T-cell (primary cell): ENCODE results near the gene CACNB2. TPM values are rescaled to one million over a fixed set of nuclear protein-coding genes. Genes with fewer than 3 reads are reported as not detected.

ENCODE experiments used
- ATAC-seq, 4 experiments: fragments of 200-7000 bp in 3 of 4; fragments of 150-1000 bp in 1 of 4; cut with Tn5 transposase; replicated peaks in 1 of 4; 1 replicate in 3 of 4; 2 replicates in 1 of 4; pipeline ENCODE4 v1.10.0; 2021; ENCODE audit warnings: moderate library complexity in 3 of 4, mild to moderate bottlenecking in 2 of 4, moderate number of reproducible peaks in 1 of 4
- CTCF ChIA-PET, 2 donors: fragments of 300-600 bp; sonication (Branson Sonifier 250); formaldehyde crosslinking; loops; one replicate each; lab custom pipeline; 2022; ENCODE audit warnings: antibody characterized with exemption in 2 of 2; lab: Charles Lee
- POLR2A ChIA-PET, 2 donors: fragments of 300-600 bp; sonication (Branson Sonifier 250); formaldehyde crosslinking; loops; one replicate each; lab custom pipeline; 2022; ENCODE audit warnings: antibody characterized with exemption in 2 of 2; lab: Charles Lee
- DNase-seq, 35 experiments: peaks; one replicate each; pipeline versions ENCODE4 v3.0.0 to v3.0.0-alpha.2; 2013 to 2023
- H3K27ac ChIP-seq: one replicate; pipeline ENCODE4 v1.5.1; 2013; ENCODE audit warnings: low read length
- H3K27me3 ChIP-seq, 2 experiments: replicated peaks in 1 of 2; 1 replicate in 1 of 2; 2 replicates in 1 of 2; pipeline versions ENCODE4 v1.6.1 to v1.7.0; 2013; ENCODE audit warnings: low read length in 1 of 2, mixed read lengths in 1 of 2; ENCODE audit not compliant: control insufficient read depth in 2 of 2, insufficient read depth in 2 of 2; ENCODE audit errors: extremely low read depth in 1 of 2
- H3K36me3 ChIP-seq, 2 donors: 1 replicate in 1 of 2; 2 replicates in 1 of 2; pipeline versions ENCODE4 v1.6.1 to v1.7.0; 2013; ENCODE audit warnings: low read length in 1 of 2; ENCODE audit not compliant: control insufficient read depth in 2 of 2, insufficient read depth in 1 of 2; ENCODE audit errors: extremely low read depth in 1 of 2
- H3K4me1 ChIP-seq, 2 experiments: 1 replicate in 1 of 2; 2 replicates in 1 of 2; pipeline versions ENCODE4 v1.6.1 to v1.7.0; 2013; ENCODE audit warnings: low read length in 2 of 2, mixed read lengths in 1 of 2; ENCODE audit not compliant: insufficient read depth in 2 of 2, control insufficient read depth in 1 of 2; ENCODE audit errors: extremely low read depth in 1 of 2
- H3K4me3 ChIP-seq, 2 donors: 1 replicate in 1 of 2; 2 replicates in 1 of 2; pipeline versions ENCODE4 v1.5.1 to v1.7.0; 2013; ENCODE audit warnings: mild to moderate bottlenecking in 2 of 2, low read length in 1 of 2, moderate library complexity in 1 of 2; ENCODE audit not compliant: control insufficient read depth in 1 of 2; ENCODE audit errors: extremely low read depth in 1 of 2
- H3K9me3 ChIP-seq: 2 replicates; pipeline ENCODE4 v1.7.0; 2013
- H3K27ac Mint-ChIP-seq, 2 donors: one replicate each; pipeline ENCODE4 v1.8.0; 2020 to 2021; ENCODE audit warnings: mild to moderate bottlenecking in 2 of 2, mixed read lengths in 2 of 2
- H3K27me3 Mint-ChIP-seq, 2 donors: one replicate each; pipeline ENCODE4 v1.8.0; 2021 to 2022; ENCODE audit warnings: mixed read lengths in 2 of 2
- H3K36me3 Mint-ChIP-seq: one replicate; pipeline ENCODE4 v1.8.0; 2021; ENCODE audit warnings: mixed read lengths
- H3K4me1 Mint-ChIP-seq, 3 donors: one replicate each; pipeline ENCODE4 v1.8.0; 2020 to 2022; ENCODE audit warnings: mixed read lengths in 3 of 3, mild to moderate bottlenecking in 1 of 3
- H3K4me3 Mint-ChIP-seq, 3 donors: one replicate each; pipeline ENCODE4 v1.8.0; 2020 to 2022; ENCODE audit warnings: mild to moderate bottlenecking in 3 of 3, mixed read lengths in 3 of 3, moderate library complexity in 3 of 3
- H3K9me3 Mint-ChIP-seq, 3 donors: one replicate each; pipeline ENCODE4 v1.8.0; 2020 to 2022; ENCODE audit warnings: mixed read lengths in 3 of 3
- WGBS: methylation state at CpG from one replicate; pipeline ENCODE4 v1.1.5; 2013; ENCODE audit warnings: missing lambda C conversion rate; ENCODE audit not compliant: insufficient coverage; 5-methylcytosine and 5-hydroxymethylcytosine counted together
- total RNA-seq, 35 experiments: library from RNA in 6 of 35; stranded (reverse) in 6 of 35; fragments of 120-200 nt in 1 of 35; gene quantifications; one replicate each; pipeline versions ENCODE4 v1.2.1 to v1.2.4 and lab custom pipeline; 2013 to 2026

CACNB2 gene
- total RNA-seq, 5 donors from 2014 or later (not counting 1 experiment from before 2014, with no cell fraction given) = not detected

GRCh38 chr10:18197706-18198105, 57.5 kb downstream of the CACNB2 start:
- Mint-ChIP-seq H3K4me3 (no peak overlapping the region), H3K36me3 (no peaks in the 10 kb centered on the region), H3K27me3 (peaks cover 0 to 4% of the 10 kb centered on the region in 2 donors), H3K4me1 (no peaks in the 10 kb centered on the region), H3K27ac (no peak overlapping the region), H3K9me3 (no peaks in the 10 kb centered on the region)
- Histone ChIP-seq H3K4me3 (no peak overlapping the region), H3K4me1 (no peaks in the 10 kb centered on the region), H3K27ac (no peak overlapping the region), H3K9me3 (no peaks in the 10 kb centered on the region), H3K36me3 (no peaks in the 10 kb centered on the region), H3K27me3 (no peaks in the 10 kb centered on the region)
- no peak for ATAC-seq
- no peak for DNase-seq
- ChIA-PET POLR2A (interaction anchor here in 1 of 2 donors (1.1 kb wide), 1 partner anchor 27 kb away, joined by 3 read pairs; no protein-coding TSS in a partner anchor), CTCF (no interaction called here)
- WGBS = no CpG with 5 or more reads among the region's 2 CpGs

- no peaks in the 10 kb centered on the region for H3K36me3 ChIP-seq
- ChIA-PET CTCF (interaction anchor here in 1 of 2 donors (0.6 kb wide), 1 partner anchor 12 kb away, joined by 3 read pairs; no protein-coding TSS in a partner anchor), POLR2A (no interaction called here)
- DNase-seq = no peak
- Mint-ChIP-seq H3K4me3 (no peak overlapping the region), H3K27ac (no peak overlapping the region), H3K4me1 (peaks cover 2 to 10% (median 9%) of the 10 kb centered on the region in 3 donors), H3K27me3 (peaks cover 0 to 3% of the 10 kb centered on the region in 2 donors), H3K36me3 (no peaks in the 10 kb centered on the region), H3K9me3 (no peaks in the 10 kb centered on the region)
- no peak overlapping the region for H3K4me3 ChIP-seq
- no peak for ATAC-seq
- H3K27ac ChIP-seq = no peak overlapping the region
- no peaks in the 10 kb centered on the region for H3K27me3 ChIP-seq
- no peaks in the 10 kb centered on the region for H3K9me3 ChIP-seq
- no peaks in the 10 kb centered on the region for H3K4me1 ChIP-seq
Observed at GRCh38 chr10:18201877-18202276, 61.7 kb downstream of the CACNB2 start.

DNA sequence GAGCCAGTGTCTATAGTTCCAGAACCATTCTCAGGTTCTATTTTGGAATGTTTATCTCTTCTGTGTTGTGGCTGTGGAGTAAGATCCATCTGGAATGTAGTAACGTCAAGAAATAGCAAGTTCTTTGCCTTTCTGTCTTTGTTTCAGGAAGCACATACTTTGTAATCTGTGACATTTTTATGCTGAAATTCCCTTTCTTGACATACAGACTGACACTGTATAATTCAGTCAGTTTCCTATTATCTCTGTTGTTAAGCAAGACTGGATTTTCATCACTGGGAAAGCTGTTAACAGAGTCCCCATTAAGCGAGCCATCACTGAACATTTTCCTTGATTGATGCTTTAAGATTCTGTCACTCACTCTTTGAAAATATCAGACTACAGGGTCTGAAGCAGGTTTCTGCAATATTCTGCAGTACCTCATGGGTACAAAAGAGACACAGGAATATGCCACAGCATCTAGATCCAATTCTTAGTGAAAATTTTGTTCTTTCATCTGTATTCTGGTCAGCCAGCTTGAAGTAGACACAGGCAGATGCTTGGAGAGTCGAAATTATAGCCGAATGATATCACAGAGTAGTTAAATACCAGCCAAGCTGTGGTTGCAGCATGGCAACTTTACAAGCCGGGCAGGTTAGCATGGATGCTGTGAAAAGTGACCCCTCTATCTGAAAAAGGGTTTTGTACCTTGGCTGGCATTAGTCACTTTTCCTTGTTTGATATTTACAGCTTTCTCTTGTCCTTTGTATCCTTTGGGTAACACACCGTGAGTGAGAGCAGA, 62.6 kb downstream of the CACNB2 start:
- no peaks in the 10 kb centered on the region for H3K9me3 Mint-ChIP-seq
- no peak overlapping the region for H3K27ac ChIP-seq
- H3K4me3 ChIP-seq = no peak overlapping the region
- H3K27ac Mint-ChIP-seq = no peak overlapping the region
- H3K27me3 ChIP-seq = no peaks in the 10 kb centered on the region
- peaks cover 2 to 10% (median 9%) of the 10 kb centered on the region in 3 donors for H3K4me1 Mint-ChIP-seq
- no peaks in the 10 kb centered on the region for H3K4me1 ChIP-seq
- 77% methylated on average over 3 of the region's 6 CpGs for WGBS
- no peaks in the 10 kb centered on the region for H3K27me3 Mint-ChIP-seq
- no peak for DNase-seq
- H3K36me3 Mint-ChIP-seq = no peaks in the 10 kb centered on the region
- no peaks in the 10 kb centered on the region for H3K36me3 ChIP-seq
- POLR2A ChIA-PET = no interaction called here
- CTCF ChIA-PET = no interaction called here
- no peak overlapping the region for H3K4me3 Mint-ChIP-seq
- no peak for ATAC-seq
- H3K9me3 ChIP-seq = no peaks in the 10 kb centered on the region

DNA sequence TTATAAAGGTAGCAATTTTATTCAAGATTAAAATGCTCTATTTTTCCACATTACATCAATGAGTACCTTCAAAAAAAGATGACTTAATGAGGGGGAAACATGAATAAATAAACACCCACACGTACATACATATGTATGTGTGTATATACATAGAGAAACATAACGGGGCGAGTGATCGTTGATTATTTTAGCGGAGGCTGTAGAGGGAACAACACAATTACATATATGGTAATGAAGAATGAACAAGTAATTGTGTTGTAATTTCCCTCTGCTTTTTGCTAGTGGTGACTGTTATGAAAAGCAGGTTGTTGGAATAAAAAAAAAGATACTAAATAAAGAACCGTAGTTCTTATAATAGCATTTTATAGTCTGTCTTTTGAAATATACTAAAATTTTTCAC, 63.2 kb downstream of the CACNB2 start:
- Mint-ChIP-seq H3K9me3 (no peaks in the 10 kb centered on the region), H3K4me1 (peaks cover 2 to 10% (median 9%) of the 10 kb centered on the region in 3 donors), H3K36me3 (no peaks in the 10 kb centered on the region), H3K4me3 (no peak overlapping the region), H3K27ac (no peak overlapping the region), H3K27me3 (no peaks in the 10 kb centered on the region)
- WGBS = no CpG with 5 or more reads among the region's 6 CpGs
- Histone ChIP-seq H3K9me3 (no peaks in the 10 kb centered on the region), H3K27me3 (no peaks in the 10 kb centered on the region), H3K4me1 (no peaks in the 10 kb centered on the region), H3K36me3 (no peaks in the 10 kb centered on the region), H3K27ac (no peak overlapping the region), H3K4me3 (no peak overlapping the region)
- CTCF ChIA-PET = interaction anchor here in 1 of 2 donors (0.7 kb wide), 2 partner anchors 13 to 133 kb away, joined by 3 to 5 read pairs; no protein-coding TSS in a partner anchor
- no peak for DNase-seq
- POLR2A ChIA-PET = no interaction called here
- no peak for ATAC-seq

DNA sequence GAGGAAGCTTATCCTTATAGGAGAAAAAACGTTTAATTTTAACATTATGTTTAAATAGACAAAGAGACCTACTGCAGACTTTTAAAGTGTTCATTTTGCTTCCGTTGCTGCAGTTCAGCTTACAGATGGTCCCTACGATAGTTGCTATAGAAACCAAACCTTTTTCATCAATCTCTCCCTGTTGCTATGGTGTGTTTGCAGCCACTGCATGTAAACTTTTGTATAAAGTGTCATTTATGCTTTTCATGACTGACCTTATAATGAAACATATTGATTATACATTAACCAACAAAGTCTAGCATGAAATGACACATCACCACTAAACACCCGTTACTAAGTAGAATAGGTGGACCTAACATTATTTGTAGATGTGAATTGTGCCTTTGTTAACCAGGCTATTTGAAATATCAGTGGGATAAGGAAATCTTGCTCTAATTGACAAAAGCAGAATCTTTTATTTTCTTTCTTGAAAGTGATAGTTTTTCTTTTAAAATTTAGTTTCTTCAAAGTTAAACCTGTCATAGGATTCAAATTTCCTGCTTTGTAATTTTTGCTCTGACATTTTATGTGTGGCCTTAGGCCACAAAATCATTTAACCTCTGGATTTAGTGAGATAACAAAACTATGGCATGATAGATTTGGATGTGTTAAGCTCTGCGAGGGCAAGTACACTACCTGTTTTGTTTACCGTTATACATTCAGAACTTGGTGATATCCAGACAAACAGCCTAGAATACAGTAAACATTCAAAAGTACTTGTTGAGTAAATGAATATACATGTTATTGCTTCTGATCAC, 64.0 kb downstream of the CACNB2 start:
- H3K4me3 ChIP-seq = no peak overlapping the region
- no peak overlapping the region for H3K27ac ChIP-seq
- no peaks in the 10 kb centered on the region for H3K27me3 Mint-ChIP-seq
- no peaks in the 10 kb centered on the region for H3K4me1 ChIP-seq
- WGBS = no CpG with 5 or more reads among the region's 6 CpGs
- DNase-seq = peak in 1 of 35 experiments; percentile 20
- H3K4me3 Mint-ChIP-seq = no peak overlapping the region
- no peak overlapping the region for H3K27ac Mint-ChIP-seq
- no peaks in the 10 kb centered on the region for H3K36me3 Mint-ChIP-seq
- no peaks in the 10 kb centered on the region for H3K9me3 Mint-ChIP-seq
- no peaks in the 10 kb centered on the region for H3K9me3 ChIP-seq
- peaks cover 2 to 10% (median 9%) of the 10 kb centered on the region in 3 donors for H3K4me1 Mint-ChIP-seq
- no peaks in the 10 kb centered on the region for H3K36me3 ChIP-seq
- ChIA-PET CTCF (interaction anchor here in 1 of 2 donors (0.6 to 0.7 kb wide), 3 partner anchors 13 to 133 kb away, joined by 3 to 5 read pairs (median 5); no protein-coding TSS in a partner anchor), POLR2A (interaction anchor here in 1 of 2 donors (0.5 kb wide), 1 partner anchor 9 kb away, joined by 9 read pairs; no protein-coding TSS in a partner anchor)
- H3K27me3 ChIP-seq = no peaks in the 10 kb centered on the region
- peak in 1 of 4 experiments; percentile 35 for ATAC-seq

GRCh38 chr10:18205098-18205834, 65.0 kb downstream of the CACNB2 start:
- Histone ChIP-seq H3K27me3 (no peaks in the 10 kb centered on the region), H3K4me1 (no peaks in the 10 kb centered on the region), H3K9me3 (no peaks in the 10 kb centered on the region), H3K36me3 (no peaks in the 10 kb centered on the region), H3K4me3 (no peak overlapping the region), H3K27ac (no peak overlapping the region)
- H3K4me3 Mint-ChIP-seq = no peak overlapping the region
- H3K27me3 Mint-ChIP-seq = peaks cover 0 to 4% of the 10 kb centered on the region in 2 donors
- no peaks in the 10 kb centered on the region for H3K36me3 Mint-ChIP-seq
- WGBS = no CpG with 5 or more reads among the region's 5 CpGs
- peaks cover 2 to 10% (median 9%) of the 10 kb centered on the region in 3 donors for H3K4me1 Mint-ChIP-seq
- no peak overlapping the region for H3K27ac Mint-ChIP-seq
- ATAC-seq (no peak), DNase-seq (no peak)
- CTCF ChIA-PET = no interaction called here
- POLR2A ChIA-PET = no interaction called here
- no peaks in the 10 kb centered on the region for H3K9me3 Mint-ChIP-seq
